HG02610 (cell line): ENCODE data around the gene ZNF556.
"Not testable (repeated sequence)": the region's sequence is repeated elsewhere in the genome, so short reads cannot be mapped to it uniquely, and the experiment has no call there.

Experiments
- ATAC-seq: cut with Tn5 transposase; IDR thresholded peaks from one replicate; pipeline ENCODE4 v1.9.1; 2021; ENCODE audit warnings: mild to moderate bottlenecking, moderate library complexity; ENCODE audit not compliant: unreplicated experiment

Gene ZNF556

DNA sequence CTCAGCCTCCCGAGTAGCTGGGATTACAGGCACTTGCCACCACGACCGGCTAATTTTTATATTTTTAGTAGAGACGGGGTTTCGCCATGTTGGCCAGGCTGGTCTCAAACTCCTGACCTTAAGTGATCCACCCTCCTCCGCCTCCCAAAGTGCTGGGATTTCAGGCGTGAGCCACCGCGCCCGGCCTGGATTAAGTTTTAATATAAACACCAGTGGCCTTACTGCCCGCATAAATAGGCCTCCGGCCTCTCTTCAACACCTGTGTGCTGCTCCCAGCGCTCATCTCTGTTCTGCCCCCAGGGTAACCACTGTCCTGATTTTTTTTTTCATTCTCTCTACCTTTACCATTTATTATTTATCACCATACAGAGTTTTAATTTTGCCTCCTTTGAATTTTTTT lies 36.2 kb downstream of the ZNF556 start:
- ATAC-seq, result not testable (repeated sequence)

DNA sequence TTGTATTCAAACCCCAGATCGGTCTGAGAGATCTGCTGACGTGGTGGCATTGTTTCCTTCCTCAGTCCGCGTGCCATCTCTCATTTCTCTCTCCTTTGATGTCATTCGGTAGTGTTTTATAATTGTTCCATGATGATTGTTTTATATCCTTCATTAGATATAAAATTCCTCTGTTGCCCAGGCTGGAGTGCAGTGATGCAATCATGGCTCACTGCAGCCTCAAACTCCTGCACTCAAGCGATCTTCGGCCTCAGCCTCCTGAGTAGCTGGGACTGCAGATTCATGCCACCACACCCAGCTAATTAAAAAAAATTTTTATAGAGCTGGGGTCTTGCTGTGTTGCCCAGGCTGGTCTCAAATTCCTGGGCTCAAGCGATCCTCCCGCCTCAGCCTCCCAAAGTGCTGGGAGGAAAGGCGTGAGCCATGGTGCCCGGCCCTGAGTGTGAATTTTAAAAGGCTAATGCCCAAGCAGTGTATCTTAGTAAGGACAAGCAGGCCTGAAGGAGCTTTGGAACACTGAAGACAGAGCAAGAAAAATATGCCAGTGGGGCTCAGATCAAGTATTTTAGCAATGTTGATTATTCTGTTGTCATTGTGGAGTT lies 38.9 kb downstream of the ZNF556 start:
- ATAC-seq, result no peak

DNA sequence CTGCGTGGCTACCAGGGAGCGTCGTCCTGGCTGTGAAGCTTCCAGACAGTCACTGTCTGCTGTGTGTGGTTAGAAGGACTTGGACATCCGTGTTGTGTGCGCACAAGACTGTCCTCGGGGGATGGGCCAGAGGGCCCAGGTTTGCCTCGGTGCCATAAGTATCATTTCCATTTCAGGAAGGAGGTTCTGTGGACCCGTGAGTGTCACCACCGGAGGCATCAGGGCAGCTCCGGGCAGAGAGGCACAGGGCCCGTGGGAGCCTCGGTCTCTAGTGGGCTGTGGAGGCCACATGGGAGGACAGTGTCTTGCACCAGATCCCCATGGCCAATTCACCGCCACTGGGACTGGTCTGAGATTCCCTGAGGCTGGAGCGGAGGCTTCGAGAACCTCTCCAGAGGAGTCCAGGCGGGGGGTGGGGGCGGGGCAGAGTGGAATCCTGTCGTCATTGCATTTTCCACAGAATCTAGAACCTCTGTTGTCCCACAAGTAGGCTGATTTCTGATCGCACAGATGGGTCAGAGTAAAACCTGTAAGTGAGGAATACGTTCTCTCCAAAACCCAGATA lies 39.6 kb downstream of the ZNF556 start:
- no peak for ATAC-seq

DNA sequence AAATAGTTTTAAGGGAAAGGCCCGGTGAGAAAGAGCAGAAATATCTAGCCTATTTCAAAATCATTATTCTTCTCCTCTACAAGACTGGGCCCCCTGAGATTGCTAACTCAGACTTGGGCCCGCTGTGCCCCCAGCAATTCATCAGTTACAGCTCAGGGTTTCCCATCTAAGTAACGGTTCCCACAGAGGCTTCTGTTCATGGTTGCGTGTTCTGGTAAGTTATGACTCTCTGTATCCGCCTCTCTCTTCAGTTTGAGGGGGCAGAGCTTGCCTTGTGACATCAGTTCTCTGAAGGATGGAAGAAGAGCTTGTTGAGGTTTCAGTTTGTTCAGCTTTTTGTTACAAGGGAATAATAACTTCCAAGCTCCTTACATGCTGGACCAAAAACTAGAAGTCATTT lies 45.2 kb downstream of the ZNF556 start:
- no peak for ATAC-seq

DNA sequence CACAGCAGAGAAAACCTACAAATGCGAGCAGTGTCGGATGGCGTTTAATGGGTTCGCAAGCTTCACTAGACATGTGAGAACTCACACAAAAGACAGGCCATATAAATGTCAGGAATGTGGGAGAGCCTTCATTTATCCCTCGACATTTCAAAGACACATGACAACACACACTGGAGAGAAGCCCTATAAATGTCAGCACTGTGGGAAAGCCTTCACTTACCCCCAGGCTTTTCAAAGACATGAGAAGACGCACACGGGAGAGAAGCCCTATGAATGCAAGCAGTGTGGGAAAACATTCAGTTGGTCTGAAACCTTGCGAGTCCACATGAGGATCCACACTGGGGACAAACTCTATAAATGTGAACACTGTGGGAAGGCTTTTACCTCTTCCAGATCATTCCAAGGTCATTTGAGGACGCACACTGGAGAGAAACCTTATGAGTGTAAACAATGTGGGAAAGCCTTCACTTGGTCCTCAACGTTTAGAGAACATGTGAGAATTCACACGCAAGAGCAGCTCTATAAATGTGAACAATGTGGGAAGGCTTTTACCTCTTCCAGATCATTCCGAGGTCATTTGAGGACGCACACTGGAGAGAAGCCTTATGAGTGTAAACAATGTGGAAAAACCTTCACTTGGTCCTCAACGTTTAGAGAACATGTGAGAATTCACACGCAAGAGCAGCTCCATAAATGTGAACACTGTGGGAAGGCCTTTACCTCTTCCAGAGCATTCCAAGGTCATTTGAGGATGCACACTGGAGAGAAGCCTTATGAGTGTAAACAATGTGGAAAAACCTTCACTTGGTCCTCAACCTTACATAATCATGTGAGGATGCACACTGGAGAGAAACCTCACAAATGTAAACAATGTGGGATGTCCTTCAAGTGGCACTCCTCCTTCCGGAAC lies 50.4 kb downstream of the ZNF556 start:
- ATAC-seq, result no peak

DNA sequence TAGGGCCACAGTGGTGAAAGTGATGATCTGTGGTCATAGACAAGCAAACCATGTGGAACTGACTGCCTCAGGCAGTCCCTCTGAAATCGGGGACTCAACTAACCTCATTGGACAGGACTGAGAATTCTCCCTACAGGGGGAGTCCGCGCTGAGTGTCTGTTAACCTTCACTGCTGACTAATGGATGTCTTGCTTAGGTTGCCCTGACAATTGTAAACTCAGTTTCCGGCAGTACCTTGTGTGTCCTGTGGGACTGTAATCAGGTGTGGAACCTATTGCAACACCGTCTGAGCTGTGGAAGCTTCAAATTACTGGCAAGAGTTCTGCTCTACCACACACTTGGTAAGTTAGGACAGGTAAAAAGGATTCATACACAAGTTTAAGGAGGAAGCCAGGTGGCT lies 55.9 kb downstream of the ZNF556 start:
- ATAC-seq, result no peak

DNA sequence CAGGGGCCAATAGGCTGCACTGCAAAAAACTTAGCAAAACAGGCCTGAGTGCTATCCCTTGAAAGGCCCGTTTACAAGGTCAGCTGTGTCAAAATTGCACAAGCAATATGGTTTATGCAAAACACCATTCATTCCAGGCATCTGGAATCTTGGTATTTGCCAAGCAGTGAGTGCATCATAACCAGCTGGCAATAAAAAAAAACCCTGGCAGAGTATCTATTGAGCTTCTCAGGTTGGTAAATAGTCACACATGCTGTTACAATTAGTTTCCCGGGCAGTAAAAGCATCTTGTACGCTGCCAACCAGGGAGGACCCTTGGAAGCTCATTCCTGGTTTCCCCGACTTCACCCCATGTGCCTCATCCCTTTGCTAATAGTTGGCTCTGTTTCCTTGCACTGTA lies 56.4 kb downstream of the ZNF556 start:
- ATAC-seq, result no peak

DNA sequence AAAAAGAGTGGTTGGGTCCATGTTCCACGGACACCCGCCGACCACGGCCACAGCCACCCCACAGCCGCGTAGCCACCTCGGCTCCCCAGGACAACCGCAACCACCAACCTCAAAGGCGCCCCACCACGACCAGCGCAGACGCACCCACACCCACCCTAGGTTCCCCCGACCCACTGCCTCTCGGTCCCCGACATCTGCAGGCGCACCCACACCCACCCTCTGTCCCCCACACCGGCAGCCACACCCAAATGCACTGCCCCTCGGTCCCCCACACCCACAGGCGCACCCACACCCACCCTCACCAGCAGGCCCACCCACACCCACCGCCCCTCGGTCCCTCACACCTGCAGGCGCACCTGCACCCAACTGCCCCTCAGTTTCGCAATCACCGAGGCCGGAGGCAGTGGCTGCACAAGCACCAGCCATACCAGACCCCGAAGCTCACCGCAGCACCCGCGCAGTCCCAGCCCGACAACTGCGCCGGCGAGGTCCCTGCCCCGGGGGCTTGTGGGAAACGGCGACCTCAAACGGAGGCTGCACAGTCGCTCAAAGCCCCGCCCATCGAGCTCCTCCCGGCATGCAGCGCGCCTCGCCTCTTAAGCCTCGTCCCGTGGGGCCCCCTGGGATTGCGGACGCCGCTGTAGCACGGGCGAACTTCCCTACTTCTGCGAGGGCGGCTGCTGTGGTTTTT lies 59.4 kb downstream of the ZNF556 start:
- ATAC-seq, result no peak

DNA sequence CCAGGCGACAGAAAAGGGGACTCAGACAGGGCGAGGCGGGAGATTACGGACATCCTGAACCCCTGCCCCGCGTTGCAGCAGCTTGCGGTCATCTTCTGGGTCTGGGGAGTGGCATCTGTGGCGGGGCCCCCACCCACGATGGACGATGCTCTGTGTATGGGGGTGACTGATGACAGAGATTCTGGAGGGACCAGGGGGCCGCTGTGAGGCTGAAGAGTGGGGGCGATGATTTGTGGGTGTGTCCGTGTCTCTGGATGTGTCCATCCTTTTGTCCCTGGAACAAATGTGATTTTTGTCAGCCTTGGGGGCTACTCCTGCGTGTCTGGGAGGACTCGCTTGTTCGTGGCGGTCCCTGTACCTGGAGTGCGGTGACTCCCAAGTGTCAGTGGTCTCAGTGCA lies 59.9 kb downstream of the ZNF556 start:
- ATAC-seq, result no peak
